GM20000 (cell line): Measurements from ENCODE around the gene BICD2.

Experiments used
- DNase-seq: peaks from one replicate; pipeline ENCODE4 v3.0.0; 2012; ENCODE audit warnings: low spot score
- TF ChIP-seq, protein P1 (sequence below): IDR thresholded peaks from 2 replicates; pipeline ENCODE4 v1.5.1; 2012; ENCODE audit warnings: mild to moderate bottlenecking, control low read depth; ENCODE audit errors: extremely low read depth, missing control alignments

The BICD2 gene

DNA sequence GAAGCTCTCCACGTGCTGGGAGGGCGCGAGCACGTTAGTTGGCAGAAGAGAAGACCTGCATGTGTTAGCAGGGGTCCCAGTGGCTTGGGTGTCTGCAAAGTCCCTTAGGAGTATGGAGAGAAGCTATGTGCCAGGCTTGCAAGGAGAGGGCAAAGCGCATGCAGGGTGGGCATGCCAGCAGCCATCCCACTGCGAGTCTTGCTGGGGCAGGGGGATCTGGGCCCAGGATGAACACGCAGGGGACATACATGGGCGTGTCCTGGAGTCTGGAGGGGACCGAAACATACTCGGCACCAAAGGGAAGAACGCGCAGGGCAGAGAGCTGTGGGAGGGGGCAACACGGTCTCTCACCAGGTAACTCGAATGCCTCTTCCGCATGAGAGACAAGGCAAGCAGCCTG, 51.1 kb downstream of the BICD2 start:
- no peak for DNase-seq
- TF ChIP-seq, protein P1, sequence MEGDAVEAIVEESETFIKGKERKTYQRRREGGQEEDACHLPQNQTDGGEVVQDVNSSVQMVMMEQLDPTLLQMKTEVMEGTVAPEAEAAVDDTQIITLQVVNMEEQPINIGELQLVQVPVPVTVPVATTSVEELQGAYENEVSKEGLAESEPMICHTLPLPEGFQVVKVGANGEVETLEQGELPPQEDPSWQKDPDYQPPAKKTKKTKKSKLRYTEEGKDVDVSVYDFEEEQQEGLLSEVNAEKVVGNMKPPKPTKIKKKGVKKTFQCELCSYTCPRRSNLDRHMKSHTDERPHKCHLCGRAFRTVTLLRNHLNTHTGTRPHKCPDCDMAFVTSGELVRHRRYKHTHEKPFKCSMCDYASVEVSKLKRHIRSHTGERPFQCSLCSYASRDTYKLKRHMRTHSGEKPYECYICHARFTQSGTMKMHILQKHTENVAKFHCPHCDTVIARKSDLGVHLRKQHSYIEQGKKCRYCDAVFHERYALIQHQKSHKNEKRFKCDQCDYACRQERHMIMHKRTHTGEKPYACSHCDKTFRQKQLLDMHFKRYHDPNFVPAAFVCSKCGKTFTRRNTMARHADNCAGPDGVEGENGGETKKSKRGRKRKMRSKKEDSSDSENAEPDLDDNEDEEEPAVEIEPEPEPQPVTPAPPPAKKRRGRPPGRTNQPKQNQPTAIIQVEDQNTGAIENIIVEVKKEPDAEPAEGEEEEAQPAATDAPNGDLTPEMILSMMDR: no peak

DNA sequence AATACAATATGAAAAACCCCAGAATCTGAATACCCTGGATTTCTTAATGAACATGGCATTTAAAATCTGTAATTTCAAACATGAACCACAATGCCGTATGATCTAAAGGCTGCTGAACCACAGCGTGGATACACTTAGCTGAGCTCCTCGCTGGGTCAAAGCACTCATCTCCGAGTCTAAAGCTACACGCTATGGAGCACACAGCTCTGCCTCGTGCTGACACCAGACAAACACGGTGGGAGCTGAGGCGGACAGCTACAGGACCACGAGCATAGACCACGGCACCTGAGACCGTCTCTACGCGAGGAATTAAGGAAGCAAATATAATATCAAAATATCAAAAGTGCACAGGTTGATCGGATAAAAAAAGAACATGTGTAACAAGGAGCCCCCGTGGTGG, 51.9 kb downstream of the BICD2 start:
- TF ChIP-seq, protein P1: no peak
- DNase-seq: peak; percentile 7

DNA sequence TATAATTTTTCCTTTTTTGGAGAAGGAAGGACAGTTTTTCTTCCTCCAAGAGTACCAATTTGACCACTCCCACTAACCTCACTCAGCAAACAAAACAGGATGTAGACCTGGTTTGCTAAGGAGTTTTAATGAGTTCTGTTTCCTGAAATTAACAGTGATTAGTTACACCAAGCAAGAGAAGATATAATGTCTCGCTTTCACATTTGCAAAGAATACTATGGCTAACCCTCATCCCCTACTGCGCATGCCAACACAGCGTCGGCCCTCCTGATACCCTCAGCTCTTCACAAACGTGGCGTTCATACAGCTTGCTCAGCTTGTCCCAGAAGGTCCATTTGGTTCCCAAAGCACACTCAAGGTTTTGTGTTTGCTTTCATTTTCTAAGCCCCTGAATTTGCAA, 52.8 kb downstream of the BICD2 start:
- peak; percentile 60 for DNase-seq

DNA sequence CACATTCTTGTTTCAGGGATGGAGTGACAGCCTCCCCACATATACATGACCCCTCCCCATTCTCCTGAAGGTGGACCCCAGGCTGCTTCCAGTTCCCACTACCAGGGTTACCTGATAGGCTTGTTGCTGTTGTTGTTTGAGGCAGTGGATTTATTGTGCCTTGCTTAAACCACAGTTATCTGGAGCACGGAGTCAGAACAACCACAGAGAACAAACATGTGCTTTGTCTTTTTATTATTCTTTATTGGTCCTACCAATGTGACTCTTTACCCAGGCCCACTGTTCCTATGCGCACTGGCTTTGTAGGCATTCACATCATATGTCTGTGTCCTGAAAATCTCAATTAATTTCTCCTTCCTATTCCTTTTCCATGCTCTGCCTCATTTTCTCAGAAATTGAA, 53.5 kb downstream of the BICD2 start:
- TF ChIP-seq, protein P1: no peak
- no peak for DNase-seq

More for the DNA sequence above, 52.8 kb downstream of the BICD2 start:
- TF ChIP-seq, protein P1: no peak

DNA sequence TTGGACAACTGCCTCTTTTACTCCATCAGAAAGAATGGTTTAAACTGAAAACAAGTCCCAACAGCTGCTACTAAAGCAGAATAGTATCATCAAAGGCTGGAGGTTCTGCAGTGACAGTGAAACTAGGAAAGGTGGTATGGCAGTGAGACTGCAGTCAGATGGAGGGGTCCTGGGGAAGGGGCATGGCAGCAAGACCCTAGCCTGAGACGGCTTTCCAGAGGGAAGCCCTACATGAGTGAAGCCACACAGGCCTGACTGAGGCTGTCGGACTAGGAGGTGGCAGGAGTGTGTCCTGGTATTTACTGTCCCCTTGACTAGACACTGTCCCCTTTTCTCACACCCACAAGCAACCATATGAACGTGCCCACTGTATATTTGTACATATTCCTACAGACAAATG, 54.3 kb downstream of the BICD2 start:
- DNase-seq: no peak
- TF ChIP-seq, protein P1: no peak

DNA sequence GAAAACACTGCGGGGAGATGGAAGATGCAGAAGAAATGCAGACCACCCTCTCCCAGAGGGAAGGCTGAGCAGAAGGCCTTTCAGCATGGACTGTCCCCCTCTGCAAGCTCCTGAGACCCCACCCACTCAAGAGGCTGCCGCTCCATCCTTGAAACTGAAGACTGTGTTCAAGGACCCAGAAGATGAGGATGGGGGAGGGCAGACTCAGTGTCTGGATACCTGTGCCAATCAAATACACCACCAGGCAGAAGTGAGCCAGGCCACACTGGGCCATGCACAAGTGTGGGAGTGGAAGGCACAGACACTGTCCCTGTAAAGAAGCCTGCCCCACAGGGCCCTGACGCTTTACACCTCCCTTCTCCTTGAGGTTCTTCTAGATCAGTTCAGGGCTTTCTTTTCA, 54.7 kb downstream of the BICD2 start:
- DNase-seq: no peak
- TF ChIP-seq, protein P1: no peak

DNA sequence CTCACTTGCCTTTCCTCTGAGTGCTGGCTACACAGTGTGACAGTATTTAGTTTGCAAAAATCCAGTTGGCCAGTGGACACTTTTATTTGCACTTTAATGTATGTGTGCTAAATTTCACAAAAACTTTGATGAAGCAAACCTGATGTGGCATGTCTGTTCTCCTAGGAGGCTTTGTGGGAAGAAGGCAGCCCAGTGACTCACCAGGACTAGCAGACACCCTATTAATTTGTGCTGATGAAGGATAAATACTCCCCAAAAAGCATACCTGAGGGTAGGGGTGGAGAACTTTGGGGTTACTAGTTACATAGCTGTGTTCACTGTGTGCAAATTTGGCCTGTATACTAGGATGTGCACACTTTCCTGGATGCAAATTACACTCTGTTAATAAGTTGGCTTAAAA, 55.4 kb downstream of the BICD2 start:
- TF ChIP-seq, protein P1: no peak
- DNase-seq: no peak

DNA sequence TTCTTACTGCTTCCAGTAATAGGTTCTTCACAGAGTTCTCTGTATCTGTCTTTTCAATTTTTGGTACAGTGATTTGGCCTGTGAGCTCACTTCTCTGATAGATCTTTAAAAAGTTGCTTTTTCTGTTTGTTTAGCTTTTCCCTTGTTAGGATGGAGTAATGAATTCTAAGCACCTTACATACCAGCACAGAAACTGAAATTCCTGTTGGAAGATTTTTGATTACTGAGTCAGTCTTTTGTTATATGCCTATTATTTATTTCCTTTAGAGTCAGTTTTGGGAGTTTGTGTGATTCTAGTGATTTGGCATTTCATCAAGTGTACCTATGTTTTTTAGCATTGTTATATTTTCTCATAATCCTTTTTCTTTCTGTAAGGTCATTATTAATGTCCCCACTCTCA, 57.1 kb downstream of the BICD2 start:
- TF ChIP-seq, protein P1: no peak
- no peak for DNase-seq
